Spleen (tissue), 11 donors: Measurements from ENCODE around the gene SPG7. TPM values are rescaled to one million over a fixed set of nuclear protein-coding genes. Genes with fewer than 3 reads are reported as not detected.
"Not testable (repeated sequence)": the region's sequence is repeated elsewhere in the genome, so short reads cannot be mapped to it uniquely, and the experiment has no call there.

Experiments used
- DNase-seq: peaks from one replicate; pipeline ENCODE4 v3.0.0-alpha.2; 2020
- H3K27ac ChIP-seq, 8 donors: fragments of 200-600 bp; sonication (generic) in 7 of 8; 1 replicate in 4 of 8; 2 replicates in 4 of 8; pipeline versions ENCODE4 v1.5.0 to v1.8.0; 2016 to 2021; ENCODE audit warnings: inconsistent platforms in 4 of 8, mild to moderate bottlenecking in 4 of 8, moderate library complexity in 1 of 8
- H3K27me3 ChIP-seq, 7 donors: fragments of 200-600 bp; sonication (generic) in 6 of 7; replicated peaks in 1 of 7; 1 replicate in 4 of 7; 2 replicates in 3 of 7; pipeline versions ENCODE4 v1.5.0 to v1.8.0; 2016 to 2021; ENCODE audit warnings: inconsistent platforms in 3 of 7, mild to moderate bottlenecking in 1 of 7
- H3K36me3 ChIP-seq, 6 donors: fragments of 200-600 bp; sonication (generic) in 5 of 6; 1 replicate in 4 of 6; 2 replicates in 2 of 6; pipeline versions ENCODE4 v1.5.0 to v1.8.0; 2016 to 2021; ENCODE audit warnings: inconsistent platforms in 2 of 6
- H3K4me1 ChIP-seq, 6 donors: fragments of 200-600 bp; sonication (generic) in 5 of 6; 1 replicate in 3 of 6; 2 replicates in 3 of 6; pipeline versions ENCODE4 v1.5.0 to v1.8.0; 2016 to 2021; ENCODE audit warnings: inconsistent platforms in 3 of 6
- H3K4me3 ChIP-seq, 8 donors: fragments of 200-600 bp; sonication (generic) in 7 of 8; 1 replicate in 4 of 8; 2 replicates in 4 of 8; pipeline versions ENCODE4 v1.5.0 to v1.8.0; 2016 to 2021; ENCODE audit warnings: inconsistent platforms in 4 of 8, mild to moderate bottlenecking in 4 of 8, moderate library complexity in 2 of 8
- H3K9me3 ChIP-seq, 8 donors: fragments of 200-600 bp; sonication (generic) in 7 of 8; 1 replicate in 4 of 8; 2 replicates in 4 of 8; pipeline versions ENCODE4 v1.5.0 to v1.8.0; 2016 to 2021; ENCODE audit warnings: inconsistent platforms in 4 of 8
- POLR2A ChIP-seq, 3 donors: fragments of 450-650 bp; IDR thresholded peaks; one replicate each; pipeline ENCODE4 v1.5.1; 2017; ENCODE audit warnings: antibody characterized with exemption in 3 of 3, mild to moderate bottlenecking in 1 of 3
- POLR2AphosphoS5 ChIP-seq, 3 donors: sonication (generic); formaldehyde crosslinking; IDR thresholded peaks; one replicate each; pipeline ENCODE4 v1.5.1; 2017; ENCODE audit warnings: antibody characterized with exemption in 3 of 3
- WGBS, 5 donors: extraction: QIAGEN DNeasy Blood & Tissue Kit in 3 of 5; methylation state at CpG; one replicate each; pipeline versions ENCODE4 v1.1.5 to v1.1.7; 2013 to 2018; 5-methylcytosine and 5-hydroxymethylcytosine counted together
- intact Hi-C: fragments of 100-400 bp; cut with DNase I; formaldehyde crosslinking; loops from one replicate; pipeline ENCODE4 v1.15.0; 2023; ENCODE audit warnings: low total_unique reads
- polyA plus RNA-seq, 3 donors: library from polyadenylated mRNA; stranded (reverse); fragments of 200-250 nt; gene quantifications; one replicate each; pipeline ENCODE4 v1.2.1, GENCODE V29; 2013
- total RNA-seq, 7 donors: library from RNA; depleted of rRNA in 3 of 7; stranded (reverse); fragments of >200 nt in 3 of 7; fragmentation: NEBNext Ultra II Directional in 4 of 7; extraction: Animal tissue kit (Norgen Biotek cat#: 25700) in 4 of 7; gene quantifications; one replicate each; pipeline versions ENCODE4 v1.1.0 to v1.2.1, GENCODE V29; 2016 to 2021
- TF ChIP-seq, protein P1 (sequence below), 11 experiments: fragments of 200-600 bp in 7 of 11; fragments of 450-650 bp in 4 of 11; sonication (generic) in 4 of 11; IDR thresholded peaks in 8 of 11; conservative IDR thresholded peaks in 3 of 11; 1 replicate in 7 of 11; 2 replicates in 4 of 11; pipeline versions ENCODE4 v1.4.0 to v1.8.0; 2016 to 2021; ENCODE audit warnings: antibody characterized with exemption in 11 of 11, inconsistent platforms in 4 of 11, mild to moderate bottlenecking in 1 of 11
- donor health status: healthy with polysubstance abuse.
- donor health status: DM: no; HTN: no; CAD: no; lungs with moderate emphysema.
- donor health status: DM: no; HTN: no; CAD: no.
- donor health status: Bipolar disorder and iron deficiency.
- donor health status: healthy.
- donor health status: DM: no; HTN: no; CAD: no.
- donor health status: DM: yes; HTN: yes; CAD: no.

Gene SPG7
- total and polyA plus RNA-seq, 10 donors, result 64.5 to 260 (median 144) TPM

DNA sequence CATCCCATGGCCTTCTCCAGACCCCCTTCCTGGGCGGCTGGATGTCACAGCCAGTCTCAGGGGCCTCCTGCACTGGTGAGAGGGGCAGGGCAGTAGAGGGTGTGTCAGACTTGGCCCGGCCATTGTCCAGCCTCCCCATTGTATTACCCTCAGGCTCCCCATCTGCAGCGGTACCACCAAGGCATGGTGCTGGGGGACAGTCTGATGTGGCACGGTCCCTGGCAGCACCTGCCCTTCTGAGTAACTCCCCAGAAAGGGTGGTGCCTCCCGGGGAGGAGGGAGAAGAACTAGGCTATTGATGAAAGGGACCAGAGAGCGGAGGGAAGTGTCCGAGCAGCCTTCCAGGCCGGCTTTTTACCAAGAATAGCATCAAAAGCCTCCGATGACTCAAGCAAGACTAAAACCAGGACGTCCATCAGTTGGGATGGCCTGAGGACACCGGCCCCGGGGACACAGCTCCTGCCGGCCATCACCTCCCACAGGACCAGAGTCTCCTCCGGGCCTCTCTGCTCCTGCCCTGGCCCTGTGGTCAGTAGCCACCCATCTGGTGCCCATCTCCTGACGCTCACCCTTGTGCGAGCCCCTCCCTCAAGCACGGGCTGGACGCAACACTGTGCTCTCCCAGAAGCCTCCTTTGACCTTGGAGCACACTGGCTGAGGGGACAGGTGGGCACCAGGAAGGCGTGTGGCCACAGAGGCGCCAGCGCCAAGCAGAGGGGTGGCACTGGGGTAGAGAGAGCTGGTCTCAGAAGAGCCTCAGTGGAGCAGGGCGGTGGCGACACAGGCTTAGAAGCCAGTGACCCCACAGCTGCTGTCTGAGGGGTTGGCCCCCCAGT, 61.5 kb downstream of the SPG7 start:
- Histone ChIP-seq H3K36me3 (peaks cover 0 to 7% (median 1%) of the 10 kb centered on the region in 6 donors), H3K27me3 (peaks cover 0 to 58% (median 23%) of the 10 kb centered on the region in 7 donors), H3K9me3 (no peaks in the 10 kb centered on the region), H3K27ac (no peak overlapping the region), H3K4me3 (no peak overlapping the region), H3K4me1 (peaks cover 13 to 42% (median 30%) of the 10 kb centered on the region in 6 donors)
- TF ChIP-seq POLR2A (IDR thresholded peaks at IDR 0.05) (no peak), POLR2AphosphoS5 (IDR thresholded peaks at IDR 0.05) (no peak)
- TF ChIP-seq, protein P1, sequence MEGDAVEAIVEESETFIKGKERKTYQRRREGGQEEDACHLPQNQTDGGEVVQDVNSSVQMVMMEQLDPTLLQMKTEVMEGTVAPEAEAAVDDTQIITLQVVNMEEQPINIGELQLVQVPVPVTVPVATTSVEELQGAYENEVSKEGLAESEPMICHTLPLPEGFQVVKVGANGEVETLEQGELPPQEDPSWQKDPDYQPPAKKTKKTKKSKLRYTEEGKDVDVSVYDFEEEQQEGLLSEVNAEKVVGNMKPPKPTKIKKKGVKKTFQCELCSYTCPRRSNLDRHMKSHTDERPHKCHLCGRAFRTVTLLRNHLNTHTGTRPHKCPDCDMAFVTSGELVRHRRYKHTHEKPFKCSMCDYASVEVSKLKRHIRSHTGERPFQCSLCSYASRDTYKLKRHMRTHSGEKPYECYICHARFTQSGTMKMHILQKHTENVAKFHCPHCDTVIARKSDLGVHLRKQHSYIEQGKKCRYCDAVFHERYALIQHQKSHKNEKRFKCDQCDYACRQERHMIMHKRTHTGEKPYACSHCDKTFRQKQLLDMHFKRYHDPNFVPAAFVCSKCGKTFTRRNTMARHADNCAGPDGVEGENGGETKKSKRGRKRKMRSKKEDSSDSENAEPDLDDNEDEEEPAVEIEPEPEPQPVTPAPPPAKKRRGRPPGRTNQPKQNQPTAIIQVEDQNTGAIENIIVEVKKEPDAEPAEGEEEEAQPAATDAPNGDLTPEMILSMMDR (IDR thresholded peaks at IDR 0.05 in 8 of 11, conservative IDR thresholded peaks at IDR 0.05 in 3 of 11), result no peak
- intact Hi-C loops, result loop anchor here (10.0 kb wide), 1 partner anchor 75 kb away; no protein-coding TSS in a partner anchor
- DNase-seq, result no peak
- 75 to 89% (median 87%) methylated on average over 15 to 23 of the region's 23 CpGs for WGBS, 5 donors

DNA sequence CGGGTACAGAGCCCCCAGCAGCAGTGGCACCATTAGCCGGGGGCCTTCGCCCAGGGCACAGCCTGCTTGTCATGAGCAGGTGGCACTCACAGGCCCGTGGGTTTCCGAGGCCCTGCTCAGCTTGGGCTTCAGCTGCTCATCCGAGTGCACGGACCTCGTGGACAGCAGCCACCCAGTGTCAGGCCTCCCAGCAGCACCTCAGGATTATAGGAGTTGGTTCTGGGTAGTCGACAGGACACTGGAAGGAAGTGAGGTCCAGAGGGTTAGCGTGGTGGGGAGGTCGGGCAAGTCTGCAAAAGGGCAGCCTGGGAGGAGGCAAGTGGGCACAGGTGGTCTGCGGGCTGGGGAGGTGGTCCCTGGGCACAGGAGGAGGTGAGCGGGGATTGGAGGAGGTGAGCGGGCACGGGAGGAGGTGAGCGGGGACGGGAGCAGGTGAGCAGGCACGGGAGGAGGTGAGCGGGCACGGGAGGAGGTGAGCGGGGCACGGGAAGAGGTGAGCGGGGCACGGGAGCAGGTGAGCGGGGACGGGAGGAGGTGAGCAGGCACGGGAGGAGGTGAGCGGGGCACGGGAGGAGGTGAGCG, 62.2 kb downstream of the SPG7 start:
- no peak overlapping the region for H3K4me3 ChIP-seq
- DNase-seq, result peak; percentile 70
- H3K27me3 ChIP-seq, result peaks cover 0 to 65% (median 30%) of the 10 kb centered on the region in 7 donors
- H3K9me3 ChIP-seq, result no peaks in the 10 kb centered on the region
- TF ChIP-seq, protein P1 (IDR thresholded peaks at IDR 0.05 in 8 of 11, conservative IDR thresholded peaks at IDR 0.05 in 3 of 11), result no peak
- no peak for TF ChIP-seq POLR2A (IDR thresholded peaks at IDR 0.05)
- TF ChIP-seq POLR2AphosphoS5 (IDR thresholded peaks at IDR 0.05), result no peak
- 83 to 92% (median 89%) methylated on average over 27 to 30 of the region's 30 CpGs for WGBS, 5 donors
- peaks cover 16 to 42% (median 30%) of the 10 kb centered on the region in 6 donors for H3K4me1 ChIP-seq
- H3K36me3 ChIP-seq, result peaks cover 0 to 4% (median 0%) of the 10 kb centered on the region in 6 donors
- no peak overlapping the region for H3K27ac ChIP-seq
- intact Hi-C loops, result loop anchor here (10.0 kb wide), 1 partner anchor 74 kb away; no protein-coding TSS in a partner anchor

DNA sequence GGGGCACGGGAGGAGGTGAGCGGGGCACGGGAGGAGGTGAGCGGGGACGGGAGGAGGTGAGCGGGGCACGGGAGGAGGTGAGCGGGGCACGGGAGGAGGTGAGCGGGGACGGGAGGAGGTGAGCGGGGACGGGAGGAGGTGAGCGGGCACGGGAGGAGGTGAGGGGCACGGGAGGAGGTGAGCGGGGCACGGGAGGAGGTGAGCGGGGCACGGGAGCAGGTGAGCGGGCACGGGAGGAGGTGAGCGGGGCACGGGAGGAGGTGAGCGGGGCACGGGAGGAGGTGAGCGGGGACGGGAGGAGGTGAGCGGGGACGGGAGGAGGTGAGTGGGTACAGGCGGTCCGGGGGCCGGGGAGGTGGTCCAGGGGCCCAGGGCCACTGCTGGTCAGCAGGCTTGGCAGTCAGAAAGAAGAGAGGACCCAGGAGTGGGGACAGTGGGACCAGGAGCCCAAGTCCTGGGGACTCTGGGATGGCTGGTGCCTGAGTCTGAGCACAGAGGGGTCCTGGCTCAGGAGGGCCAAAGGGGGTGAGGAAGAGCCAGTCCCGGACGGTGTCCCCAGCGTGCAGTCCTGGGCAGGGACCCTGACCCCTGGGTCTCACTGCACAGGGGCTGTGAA, 62.9 kb downstream of the SPG7 start:
- intact Hi-C loops, result loop anchor here (10.0 kb wide), 1 partner anchor 74 kb away; no protein-coding TSS in a partner anchor
- DNase-seq, H3K36me3 ChIP-seq, H3K4me3 ChIP-seq, H3K9me3 ChIP-seq, H3K27ac ChIP-seq: not testable (repeated sequence)
- Histone ChIP-seq H3K4me1 (peaks cover 13 to 40% (median 28%) of the 10 kb centered on the region in 6 donors), H3K27me3 (peaks cover 0 to 72% (median 33%) of the 10 kb centered on the region in 7 donors)
- 86 to 93% (median 90%) methylated on average over 10 to 36 of the region's 36 CpGs for WGBS, 5 donors

DNA sequence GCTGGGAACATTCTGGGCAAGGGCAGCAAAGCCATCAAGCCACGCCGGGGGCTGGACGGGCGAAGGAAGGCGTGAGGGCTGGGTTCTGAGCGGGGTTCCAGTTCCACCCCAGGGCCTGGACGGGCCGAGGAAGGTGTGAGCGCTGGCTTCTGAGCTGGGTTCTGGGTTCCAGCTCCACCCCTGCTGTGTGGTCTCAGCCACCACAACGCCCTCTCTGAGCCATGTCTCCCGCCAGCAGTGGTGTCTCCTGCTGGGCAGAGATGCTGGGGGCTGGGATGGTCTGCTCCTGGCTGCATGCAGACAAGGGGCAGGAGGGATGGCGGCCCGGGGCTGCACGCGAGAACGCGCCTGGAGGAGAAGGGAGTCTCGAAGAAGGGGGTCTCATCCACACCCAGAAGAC, 63.4 kb downstream of the SPG7 start:
- Histone ChIP-seq H3K27ac (no peak overlapping the region), H3K36me3 (peaks cover 0 to 4% (median 0%) of the 10 kb centered on the region in 6 donors), H3K4me3 (no peak overlapping the region), H3K4me1 (peaks cover 11 to 39% (median 25%) of the 10 kb centered on the region in 6 donors), H3K9me3 (no peaks in the 10 kb centered on the region), H3K27me3 (peaks cover 5 to 77% (median 39%) of the 10 kb centered on the region in 7 donors)
- DNase-seq, result no peak
- TF ChIP-seq POLR2A (IDR thresholded peaks at IDR 0.05) (no peak), POLR2AphosphoS5 (IDR thresholded peaks at IDR 0.05) (no peak)
- TF ChIP-seq, protein P1 (IDR thresholded peaks at IDR 0.05 in 8 of 11, conservative IDR thresholded peaks at IDR 0.05 in 3 of 11), result no peak
- WGBS, 5 donors, result 85 to 91% (median 88%) methylated on average over 9 to 18 of the region's 18 CpGs
- intact Hi-C loops, result loop anchor here (10.0 kb wide), 1 partner anchor 73 kb away; no protein-coding TSS in a partner anchor
